HG02970 (cell line): ENCODE data around the gene ELFN1.

Experiments used
- ATAC-seq: cut with Tn5 transposase; IDR thresholded peaks from one replicate; pipeline ENCODE4 v1.9.1; 2021; ENCODE audit warnings: mild to moderate bottlenecking, moderate library complexity, moderate number of reproducible peaks; ENCODE audit not compliant: unreplicated experiment, low FRiP score

Gene ELFN1

DNA sequence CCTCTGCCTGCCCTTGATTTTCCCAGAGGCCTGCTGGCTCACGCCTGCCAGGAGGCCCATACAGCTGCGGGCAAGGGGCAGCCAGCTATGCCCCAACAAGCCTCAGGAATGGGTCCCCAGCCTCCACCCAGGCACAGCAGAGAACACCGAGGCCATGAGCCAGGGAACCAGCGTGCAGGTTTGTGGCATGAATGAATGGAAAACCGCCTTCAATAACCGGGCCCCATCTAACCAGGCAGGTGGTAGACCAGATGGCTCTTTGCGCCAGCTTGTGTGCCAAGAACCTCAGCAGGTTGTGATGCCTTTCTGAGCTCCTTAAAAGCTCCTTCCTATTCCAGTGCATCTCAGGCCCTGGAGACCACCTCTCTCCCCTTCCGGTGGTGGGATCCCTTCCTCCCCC, 50.2 kb downstream of the ELFN1 start:
- no peak for ATAC-seq

DNA sequence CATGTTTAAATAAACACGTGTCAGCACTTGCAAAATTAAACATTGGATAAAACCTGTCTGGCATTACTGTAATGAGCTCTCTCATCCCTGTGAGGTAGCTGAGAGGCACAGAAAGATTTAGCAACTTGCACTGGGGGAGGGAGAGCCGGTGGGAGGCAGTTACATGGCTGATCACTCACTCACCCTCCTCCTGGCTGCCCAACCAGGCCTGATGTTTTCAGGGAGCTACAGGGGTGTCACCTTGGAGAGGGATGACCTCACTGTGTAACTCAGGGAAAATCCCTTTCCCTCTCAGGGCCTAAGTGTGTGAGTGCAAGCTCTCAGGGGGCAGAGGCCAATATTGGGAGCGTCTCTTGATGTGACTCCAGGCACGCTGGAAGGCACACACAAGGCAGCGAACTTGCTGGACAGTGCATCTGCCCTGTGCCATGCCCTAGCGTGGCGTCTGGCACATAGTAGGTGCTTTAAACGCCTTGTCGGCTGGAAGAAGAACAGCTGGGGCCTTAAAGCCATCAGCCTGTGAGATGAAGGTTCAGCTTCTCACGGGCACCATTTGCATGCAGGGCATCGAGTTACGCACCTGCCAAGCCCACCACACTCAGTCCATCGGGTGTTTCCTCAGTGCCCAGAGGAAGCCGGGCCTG, 51.1 kb downstream of the ELFN1 start:
- no peak for ATAC-seq

DNA sequence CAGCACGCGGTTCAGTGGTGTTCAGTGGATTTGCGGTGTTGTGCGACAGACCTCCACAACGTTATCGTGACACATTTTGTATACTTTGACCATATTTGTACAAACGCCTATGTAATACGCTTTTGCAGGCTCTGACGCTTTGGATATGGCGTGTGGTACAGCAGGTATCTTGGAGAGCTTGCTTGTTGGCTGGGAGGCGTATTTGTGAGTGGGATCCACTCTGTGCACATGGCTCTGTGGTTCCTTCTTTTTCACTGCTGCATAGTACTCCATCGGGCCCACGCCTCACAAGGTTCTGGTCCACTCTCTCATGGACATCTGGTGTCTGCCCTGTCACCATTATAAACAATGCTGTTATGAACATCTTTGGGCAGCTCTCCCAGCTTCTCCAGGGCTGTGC, 53.2 kb downstream of the ELFN1 start:
- ATAC-seq: no peak

DNA sequence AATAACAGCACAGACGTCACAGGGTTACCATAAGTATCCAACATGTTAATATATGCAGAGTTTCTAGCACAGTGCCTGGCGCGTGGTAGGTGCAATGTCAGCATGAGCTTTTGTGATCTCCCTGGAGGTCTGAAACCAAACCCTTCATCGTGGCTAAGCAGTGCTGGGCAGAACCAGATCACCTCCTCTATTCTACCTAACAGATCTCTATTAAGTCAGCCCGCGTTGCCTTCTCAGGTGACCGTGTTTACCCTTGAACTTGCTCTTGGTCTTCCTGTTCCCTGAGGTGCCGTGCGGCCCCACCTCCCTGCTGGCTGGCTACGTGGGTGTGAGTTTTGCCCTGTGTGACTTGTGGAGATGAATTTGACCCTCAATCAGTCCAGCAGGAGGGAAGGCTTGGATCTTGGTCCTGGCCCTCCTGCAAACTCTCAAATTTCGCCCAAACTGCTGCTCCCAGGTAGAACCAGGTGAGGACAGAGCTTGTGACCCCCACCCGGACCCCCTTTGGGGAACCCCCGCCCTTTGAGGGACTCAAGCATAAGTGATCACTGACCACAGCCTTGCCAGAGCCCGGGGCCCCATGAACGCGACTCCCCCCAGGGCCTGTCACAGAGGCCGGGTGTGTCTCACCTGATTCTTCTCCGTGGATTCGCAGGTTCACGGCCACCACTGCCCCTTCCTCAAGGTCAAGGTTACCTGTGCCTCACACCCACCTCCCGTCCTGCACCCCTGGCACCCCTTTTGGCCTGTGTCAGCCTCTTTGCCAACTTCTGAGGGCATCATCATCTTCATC, 54.2 kb downstream of the ELFN1 start:
- no peak for ATAC-seq

DNA sequence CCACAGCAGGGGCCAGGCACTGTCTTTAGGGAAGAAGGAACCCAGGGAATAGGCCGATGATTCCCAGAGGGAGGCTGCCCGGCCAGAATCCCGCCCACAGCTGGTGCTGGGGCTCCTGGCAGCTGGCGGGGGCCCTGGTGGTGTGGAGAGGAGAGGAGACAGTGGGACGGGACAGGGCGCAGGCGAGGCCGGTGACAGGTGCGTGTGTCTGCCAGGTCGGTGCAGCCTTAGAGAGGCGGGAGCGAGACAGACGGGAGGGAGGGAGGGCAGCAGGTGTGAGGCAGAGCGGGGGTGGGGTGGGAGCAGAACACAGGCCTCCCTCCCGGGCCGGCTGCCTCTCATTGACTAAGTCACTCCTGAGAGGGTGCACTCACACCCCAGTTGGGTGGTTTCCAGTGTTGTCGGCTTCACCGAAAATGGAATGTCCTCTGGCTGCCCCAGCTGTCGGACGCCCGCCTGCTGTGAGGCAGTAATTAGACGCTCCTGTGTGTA, 55.2 kb downstream of the ELFN1 start:
- ATAC-seq: no peak

DNA sequence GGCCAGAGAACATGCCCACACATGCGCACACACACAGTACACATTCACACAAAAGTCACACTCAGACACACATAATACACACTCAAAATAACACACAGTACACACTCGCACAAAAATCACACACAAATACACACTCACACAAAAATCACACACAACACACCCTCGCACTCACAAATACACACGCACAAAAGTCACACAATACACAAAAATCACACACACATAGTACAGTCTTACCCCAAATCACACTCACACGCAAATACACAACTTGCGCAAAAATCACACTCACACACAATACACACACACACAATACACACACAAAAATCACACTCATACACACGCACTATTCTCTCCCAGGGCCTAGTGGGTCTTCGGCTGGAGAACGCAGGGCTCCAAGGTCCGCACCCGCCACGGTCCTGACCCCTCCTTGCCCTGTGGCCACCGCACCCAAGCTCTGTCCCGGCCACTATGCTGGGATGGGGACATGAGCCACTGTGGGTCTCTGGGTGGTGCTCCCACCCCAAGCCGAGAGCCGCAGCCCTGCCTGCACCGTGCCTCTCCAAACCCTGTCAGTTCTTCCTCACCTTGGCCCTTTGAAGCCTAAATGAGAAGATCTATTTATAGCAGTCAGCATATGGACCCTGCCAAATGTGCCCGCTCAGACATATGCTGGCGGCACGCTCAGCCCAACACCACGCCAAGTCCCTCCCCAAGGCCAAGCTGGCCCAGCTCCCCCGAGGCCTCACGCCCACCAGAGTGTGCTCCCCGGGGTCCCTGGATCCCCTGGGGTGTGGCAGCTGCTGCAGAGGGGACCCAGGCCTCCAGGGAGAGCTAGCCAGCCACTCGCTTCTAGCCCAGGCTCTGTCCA, 55.9 kb downstream of the ELFN1 start:
- ATAC-seq: no peak

DNA sequence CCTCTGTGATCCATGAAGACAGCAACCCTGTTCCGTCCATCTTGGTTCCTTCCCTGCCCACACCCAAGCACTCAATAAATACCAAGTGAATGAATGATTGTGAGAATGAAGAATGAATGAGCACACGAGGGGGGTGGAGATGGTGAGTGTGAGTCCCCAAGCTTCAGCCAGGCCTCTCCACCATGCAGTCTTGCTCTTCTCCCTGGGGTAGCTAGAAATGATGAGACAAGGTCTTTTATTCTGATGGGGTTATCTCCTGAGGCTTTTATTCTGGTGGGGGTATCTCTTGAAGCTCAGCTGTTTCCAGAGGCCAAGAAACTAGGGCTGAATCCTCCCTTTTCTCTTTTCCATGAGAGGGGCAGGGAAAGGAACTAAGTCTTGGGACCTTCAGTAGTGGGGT, 57.0 kb downstream of the ELFN1 start:
- no peak for ATAC-seq

DNA sequence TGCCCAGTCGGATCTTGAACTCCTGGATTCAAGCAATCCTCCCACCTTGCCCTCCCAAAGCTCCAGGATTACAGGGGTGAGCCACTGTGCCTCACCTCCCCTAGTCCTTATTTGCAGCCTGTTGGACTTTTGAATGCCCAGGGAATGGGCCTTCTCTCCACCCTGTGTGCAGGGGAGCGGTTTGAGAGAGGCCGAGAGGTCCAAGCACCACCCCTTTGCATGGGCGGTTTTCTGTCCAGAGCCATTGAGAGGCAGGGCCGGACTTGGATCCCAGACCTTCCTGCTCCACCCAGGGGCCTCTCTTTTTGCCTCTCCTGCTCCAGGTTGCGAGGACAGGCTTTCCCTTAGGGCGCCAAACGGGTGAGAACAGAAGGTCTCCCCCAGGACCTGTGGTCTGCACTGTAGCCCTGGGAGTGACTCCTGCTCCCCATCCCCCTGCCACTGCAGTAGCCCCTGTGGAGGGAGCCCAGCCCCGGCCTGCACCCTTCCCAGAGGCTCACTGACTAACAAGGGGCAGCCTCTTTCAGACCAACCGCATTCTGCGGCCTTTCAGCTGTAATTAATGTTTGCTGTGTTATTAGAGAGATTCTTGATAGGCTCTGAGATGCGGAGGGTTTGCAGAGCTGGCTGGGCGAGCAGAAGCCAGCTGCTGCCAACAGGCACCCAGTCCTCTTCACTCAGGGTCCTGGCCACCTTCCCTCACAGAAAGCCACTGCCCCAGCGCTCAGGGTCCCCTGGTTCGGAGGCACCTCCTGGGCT, 57.9 kb downstream of the ELFN1 start:
- no peak for ATAC-seq

DNA sequence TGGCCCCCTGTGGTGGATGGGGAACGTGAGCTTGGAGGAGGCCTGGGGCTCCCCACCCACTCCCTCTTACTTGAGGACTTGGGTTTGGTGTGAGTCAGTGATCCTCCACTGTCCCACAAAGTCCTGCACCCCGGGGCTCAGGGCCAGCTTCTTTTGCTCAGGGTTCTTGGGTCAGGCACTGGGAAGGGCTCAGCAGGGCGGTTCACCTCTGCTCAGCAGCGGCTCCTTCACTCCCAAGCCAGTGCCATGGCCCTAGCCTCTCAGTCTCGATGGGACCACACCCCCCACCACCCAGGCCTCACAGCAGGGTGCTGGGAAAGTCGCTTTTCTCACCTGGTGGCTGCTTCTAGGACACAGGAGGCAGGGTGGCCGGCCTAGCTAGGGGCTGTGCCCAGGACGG, 59.1 kb downstream of the ELFN1 start:
- ATAC-seq: no peak

DNA sequence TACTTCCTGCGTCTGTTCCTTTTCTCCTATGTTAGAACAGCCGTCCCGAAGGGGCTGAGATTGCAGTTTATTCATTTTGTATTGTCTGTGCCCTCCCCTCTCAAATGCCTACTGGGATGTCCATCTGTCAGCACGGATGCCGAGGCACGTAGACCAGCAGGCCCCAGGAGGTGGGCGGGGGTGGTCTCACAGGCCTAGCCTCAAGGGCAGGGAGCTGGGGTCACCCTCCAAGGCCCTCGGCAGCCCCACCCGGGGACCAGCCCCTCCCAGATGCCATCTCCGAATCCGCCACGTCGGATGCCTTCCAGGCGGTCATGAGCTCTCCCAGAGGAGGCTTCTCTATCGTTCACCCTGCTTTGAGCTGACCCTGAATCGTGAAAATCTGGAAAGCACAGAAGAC, 59.7 kb downstream of the ELFN1 start:
- no peak for ATAC-seq

DNA sequence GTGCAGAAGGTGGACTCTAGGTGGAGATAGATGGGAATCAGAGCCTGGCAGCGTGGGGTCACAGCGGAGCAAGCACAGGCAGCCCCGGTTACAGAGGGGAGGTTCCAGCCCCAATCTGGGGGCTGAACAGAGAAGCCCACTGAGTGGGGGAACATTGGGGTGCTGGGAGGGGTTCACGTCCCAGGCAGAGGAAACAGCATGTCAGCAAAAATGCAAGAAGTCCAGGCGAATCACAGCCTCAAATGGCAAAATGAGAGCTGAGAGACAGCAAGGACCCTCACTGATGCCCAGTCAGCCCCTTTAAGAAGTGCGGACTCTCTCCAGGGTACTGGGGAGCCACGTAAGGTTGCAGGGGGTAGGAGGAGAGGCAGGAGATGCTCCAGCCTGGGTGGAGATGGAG, 62.0 kb downstream of the ELFN1 start:
- ATAC-seq: no peak

DNA sequence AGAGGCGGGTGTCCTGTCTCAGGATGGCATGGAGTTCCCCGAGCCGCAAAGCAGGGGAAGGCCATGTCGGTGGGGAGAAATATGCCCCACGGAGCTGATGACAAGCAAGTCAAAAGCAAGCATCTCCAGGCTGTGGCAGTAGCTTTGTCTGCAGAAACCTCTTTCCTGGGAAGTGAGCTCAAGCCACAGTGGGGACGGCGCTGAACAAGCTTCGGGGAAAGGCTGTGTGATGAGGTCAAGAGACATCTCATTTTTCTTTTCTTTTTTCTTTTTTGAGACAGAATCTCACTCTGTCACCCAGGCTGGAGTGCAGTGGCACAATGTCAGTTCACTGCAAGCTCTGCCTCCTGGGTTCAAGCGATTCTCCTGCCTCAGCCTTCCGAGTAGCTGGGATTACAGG, 62.6 kb downstream of the ELFN1 start:
- no peak for ATAC-seq

DNA sequence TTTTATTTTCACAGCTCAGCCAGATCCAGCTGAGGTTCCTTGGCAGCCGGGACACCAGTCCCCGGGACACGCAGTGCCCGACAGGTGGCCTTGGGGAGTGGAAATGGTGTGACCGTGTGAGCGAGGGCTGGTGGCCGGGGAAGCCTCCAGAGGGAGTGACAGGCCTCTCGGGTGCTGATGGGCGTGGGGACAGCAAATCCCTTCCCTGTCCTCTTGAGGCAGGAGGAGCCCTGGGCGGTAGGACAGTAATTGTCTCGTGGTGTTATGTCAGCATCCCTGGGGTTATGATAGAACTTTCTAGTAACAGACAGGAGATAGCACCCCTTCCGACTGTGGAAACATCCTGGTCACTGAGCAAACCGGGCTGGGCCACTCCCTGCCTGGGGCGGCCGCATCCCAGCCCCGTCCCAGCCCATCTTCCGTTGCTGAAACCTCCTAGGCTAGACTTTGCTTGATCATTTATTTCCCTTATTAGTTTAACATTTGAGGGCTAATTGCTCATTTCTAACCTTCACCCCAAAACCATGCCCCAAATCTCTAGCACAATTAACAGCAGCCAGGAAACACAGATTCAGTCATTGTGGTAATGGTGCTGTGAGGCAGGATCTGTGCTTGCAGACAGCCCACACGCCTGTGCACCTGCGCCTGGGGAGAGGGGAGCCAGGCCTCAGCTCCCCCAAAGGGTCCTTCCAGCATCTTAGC, 63.3 kb downstream of the ELFN1 start:
- no peak for ATAC-seq

DNA sequence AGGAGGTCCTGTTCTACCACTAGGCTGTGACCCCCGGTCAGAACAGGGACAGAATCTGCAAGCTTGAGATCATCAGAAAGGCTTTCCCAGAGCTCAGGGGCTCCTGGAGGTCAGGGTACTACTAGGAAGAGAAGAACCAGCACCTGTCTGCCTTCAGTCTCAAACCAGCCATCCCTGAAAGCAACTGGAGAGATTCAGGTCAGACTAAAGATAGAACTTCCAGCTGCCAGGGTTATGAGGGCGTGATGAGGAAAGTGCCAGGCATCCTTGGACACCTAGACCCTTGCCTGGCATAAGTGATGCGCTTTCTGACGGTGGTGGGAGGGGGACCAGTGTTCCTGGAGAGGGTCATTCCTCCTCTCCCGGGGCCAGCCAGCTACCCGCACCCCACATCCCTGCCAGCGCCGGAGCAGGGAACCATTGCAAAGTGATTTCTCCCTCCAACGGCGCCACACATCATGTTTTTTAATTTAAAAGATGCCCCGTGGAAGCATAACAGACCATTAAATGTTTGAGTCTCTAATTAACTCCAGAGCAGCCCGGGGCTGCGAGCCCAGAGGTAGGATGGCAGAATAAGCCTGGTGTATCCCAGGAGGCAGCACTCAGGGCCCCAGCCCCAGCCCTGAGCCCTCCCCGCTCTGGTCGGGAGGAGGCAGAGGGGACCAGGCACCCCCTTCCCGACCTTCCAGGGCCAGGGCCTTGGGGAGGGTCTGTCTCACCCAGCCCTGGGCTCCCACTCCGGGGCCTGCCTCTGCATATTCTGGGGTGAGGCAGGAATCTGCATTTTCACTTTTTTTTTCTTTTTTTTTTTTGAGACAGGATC, 64.0 kb downstream of the ELFN1 start:
- ATAC-seq: no peak

DNA sequence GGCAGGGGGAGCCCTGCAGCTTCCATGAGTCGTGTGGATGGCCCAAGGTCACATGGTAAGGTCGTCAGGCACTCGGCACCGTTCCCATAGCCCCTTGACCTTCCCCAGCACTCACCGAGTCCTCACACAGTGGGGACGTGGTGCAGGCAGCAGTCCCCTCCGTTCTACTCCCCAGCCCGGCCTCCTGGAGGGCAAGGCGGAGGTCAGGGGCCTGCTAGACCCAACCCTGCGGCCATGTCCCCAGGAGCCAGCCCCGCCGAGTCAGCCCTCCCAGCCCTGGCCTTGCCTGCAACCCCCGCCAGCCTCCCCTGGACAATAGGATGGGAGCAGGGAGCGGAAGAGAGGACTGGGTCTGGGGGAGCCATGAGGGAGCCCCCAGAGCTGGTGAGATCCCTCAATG, 65.2 kb downstream of the ELFN1 start:
- no peak for ATAC-seq

DNA sequence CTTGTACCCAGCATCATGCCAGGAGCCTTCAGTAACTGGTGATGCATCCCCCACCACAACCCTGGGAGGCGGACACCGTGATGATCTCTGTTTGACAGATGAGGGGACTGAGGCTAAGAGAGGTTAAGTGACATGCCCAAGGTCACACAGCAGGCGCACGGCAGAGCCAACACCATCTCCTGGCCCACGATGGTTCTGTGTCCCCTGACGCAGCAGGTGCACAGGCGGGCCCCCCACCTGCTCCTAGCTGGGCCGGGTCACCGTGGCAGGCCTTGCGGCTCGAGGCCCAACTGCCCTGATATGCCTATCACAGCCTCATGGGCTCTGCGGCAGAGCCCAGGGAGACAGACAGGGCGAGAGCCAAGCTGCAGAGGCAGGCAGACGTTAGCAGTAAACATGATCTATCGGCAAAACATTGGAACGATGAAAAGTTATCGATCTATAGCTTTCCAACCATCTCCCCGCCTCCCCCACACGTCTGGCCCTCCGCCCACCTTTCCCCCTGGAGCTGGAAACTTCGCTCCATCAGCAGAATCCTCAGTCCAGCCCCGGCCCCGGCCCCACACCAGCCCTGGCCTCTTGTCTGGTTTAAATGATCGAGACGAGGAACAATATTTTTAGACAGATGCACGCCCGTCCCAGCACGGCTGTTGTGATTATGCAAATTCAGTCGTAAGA, 65.9 kb downstream of the ELFN1 start:
- ATAC-seq: no peak

DNA sequence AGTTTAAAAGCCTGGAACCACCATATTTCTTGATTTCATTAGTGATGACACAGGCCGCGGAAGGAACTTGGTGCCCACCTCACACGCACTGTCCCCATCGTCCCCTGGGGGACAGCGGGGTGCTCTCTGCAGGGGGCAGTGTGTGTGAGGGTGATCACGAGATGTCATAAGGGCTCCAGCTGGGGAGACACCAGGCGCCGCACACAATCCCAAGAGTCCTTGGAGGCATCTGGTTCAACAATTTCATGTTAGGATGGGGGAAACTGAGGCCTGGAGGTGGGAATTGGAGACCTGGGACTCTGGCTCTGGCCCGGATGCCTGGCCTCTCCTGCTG, 66.4 kb downstream of the ELFN1 start:
- no peak for ATAC-seq

DNA sequence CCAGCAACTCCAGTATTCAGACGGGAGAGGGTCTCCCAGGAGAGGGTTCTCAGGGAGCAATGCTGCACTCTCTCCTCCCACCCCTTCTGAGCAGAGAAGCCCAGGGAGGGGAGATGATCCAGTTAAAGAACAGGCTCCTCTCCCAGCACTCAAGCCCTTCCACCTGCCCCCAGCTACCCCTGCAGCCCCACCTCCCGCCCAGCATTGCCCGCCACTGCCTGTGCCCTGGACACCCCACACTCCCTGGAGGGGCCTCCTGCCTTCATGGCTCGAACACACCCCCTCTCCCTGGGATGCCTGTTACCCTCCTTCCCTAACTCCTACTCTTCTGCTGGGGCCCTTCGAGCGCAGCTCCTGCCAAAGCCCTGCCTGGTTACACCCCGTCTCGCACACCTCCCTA, 66.8 kb downstream of the ELFN1 start:
- ATAC-seq: no peak

DNA sequence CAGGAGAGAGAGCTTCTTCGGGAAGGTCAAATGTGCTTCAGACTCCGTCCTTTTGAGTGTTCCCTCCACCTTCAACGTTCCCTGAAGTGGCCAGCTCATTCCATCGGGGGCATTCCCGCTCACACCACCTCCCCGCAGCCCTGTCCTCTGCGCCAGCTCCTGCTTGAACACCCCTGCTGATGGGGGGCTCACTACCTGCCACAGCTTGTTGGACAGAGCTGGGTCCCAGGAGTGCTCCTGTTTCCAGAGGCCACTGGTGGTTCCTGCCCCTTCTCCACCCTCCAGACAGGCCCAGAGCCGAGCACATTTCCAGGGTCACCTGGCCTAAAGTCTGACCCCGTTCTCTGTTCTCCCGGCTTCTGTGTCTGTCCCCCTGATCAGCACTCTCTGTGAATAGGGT, 67.4 kb downstream of the ELFN1 start:
- no peak for ATAC-seq
